ENCODE data around the gene CLCN2. TPM values are rescaled to one million over a fixed set of nuclear protein-coding genes. Genes with fewer than 3 reads are reported as not detected.

Gene CLCN2
- total RNA-seq, 4 donors from 2014 or later, result 1.7 to 6.0 (median 4.0) TPM

- no peak overlapping the region for H3K4me3 ChIP-seq (ENCODE audit: low read depth, poor library complexity, severe bottlenecking)
- TF ChIP-seq, protein P1, sequence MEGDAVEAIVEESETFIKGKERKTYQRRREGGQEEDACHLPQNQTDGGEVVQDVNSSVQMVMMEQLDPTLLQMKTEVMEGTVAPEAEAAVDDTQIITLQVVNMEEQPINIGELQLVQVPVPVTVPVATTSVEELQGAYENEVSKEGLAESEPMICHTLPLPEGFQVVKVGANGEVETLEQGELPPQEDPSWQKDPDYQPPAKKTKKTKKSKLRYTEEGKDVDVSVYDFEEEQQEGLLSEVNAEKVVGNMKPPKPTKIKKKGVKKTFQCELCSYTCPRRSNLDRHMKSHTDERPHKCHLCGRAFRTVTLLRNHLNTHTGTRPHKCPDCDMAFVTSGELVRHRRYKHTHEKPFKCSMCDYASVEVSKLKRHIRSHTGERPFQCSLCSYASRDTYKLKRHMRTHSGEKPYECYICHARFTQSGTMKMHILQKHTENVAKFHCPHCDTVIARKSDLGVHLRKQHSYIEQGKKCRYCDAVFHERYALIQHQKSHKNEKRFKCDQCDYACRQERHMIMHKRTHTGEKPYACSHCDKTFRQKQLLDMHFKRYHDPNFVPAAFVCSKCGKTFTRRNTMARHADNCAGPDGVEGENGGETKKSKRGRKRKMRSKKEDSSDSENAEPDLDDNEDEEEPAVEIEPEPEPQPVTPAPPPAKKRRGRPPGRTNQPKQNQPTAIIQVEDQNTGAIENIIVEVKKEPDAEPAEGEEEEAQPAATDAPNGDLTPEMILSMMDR (IDR thresholded peaks at IDR 0.05), result no peak
- TF ChIP-seq POLR2A (IDR thresholded peaks at IDR 0.05), result no peak
- no peak for DNase-seq (ENCODE audit: low spot score in 2 of 2)
- intact Hi-C loops (cut with DNase I; ENCODE audit: low total_unique reads), result no loop called here
- WGBS, 2 donors, result 70 to 73% methylated on average over 12 of the region's 12 CpGs
Observed at GRCh38 chr3:184347321-184348056, 13.9 kb downstream of the CLCN2 start.

- intact Hi-C loops (cut with DNase I; ENCODE audit: low total_unique reads), result no loop called here
- TF ChIP-seq POLR2A (IDR thresholded peaks at IDR 0.05), result no peak
- TF ChIP-seq, protein P1 (IDR thresholded peaks at IDR 0.05), result no peak
- DNase-seq (ENCODE audit: low spot score in 2 of 2), result no peak
- no peak overlapping the region for H3K4me3 ChIP-seq (ENCODE audit: low read depth, poor library complexity, severe bottlenecking)
- WGBS, 2 donors, result 91 to 96% methylated on average over 13 to 20 of the region's 20 CpGs
Observed at GRCh38 chr3:184346480-184347190, 14.8 kb downstream of the CLCN2 start.

DNA sequence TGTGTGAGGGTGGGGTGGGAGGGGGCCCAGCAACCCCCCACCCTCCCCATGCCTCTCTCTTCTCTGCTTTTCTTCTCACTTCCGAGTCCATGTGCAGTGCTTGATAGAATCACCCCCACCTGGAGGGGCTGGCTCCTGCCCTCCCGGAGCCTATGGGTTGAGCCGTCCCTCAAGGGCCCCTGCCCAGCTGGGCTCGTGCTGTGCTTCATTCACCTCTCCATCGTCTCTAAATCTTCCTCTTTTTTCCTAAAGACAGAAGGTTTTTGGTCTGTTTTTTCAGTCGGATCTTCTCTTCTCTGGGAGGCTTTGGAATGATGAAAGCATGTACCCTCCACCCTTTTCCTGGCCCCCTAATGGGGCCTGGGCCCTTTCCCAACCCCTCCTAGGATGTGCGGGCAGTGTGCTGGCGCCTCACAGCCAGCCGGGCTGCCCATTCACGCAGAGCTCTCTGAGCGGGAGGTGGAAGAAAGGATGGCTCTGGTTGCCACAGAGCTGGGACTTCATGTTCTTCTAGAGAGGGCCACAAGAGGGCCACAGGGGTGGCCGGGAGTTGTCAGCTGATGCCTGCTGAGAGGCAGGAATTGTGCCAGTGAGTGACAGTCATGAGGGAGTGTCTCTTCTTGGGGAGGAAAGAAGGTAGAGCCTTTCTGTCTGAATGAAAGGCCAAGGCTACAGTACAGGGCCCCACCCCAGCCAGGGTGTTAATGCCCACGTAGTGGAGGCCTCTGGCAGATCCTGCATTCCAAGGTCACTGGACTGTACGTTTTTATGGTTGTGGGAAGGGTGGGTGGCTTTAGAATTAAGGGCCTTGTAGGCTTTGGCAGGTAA, 15.9 kb downstream of the CLCN2 start:
- no peak overlapping the region for H3K4me3 ChIP-seq (ENCODE audit: low read depth, poor library complexity, severe bottlenecking)
- no peak for TF ChIP-seq POLR2A (IDR thresholded peaks at IDR 0.05)
- TF ChIP-seq, protein P1 (IDR thresholded peaks at IDR 0.05), result no peak
- WGBS, 2 donors, result 38 to 40% methylated on average over 14 of the region's 14 CpGs
- intact Hi-C loops (cut with DNase I; ENCODE audit: low total_unique reads), result no loop called here
- peak; percentile 83 to 93 for DNase-seq (ENCODE audit: low spot score in 2 of 2)

GRCh38 chr3:184344579-184345316, 16.7 kb downstream of the CLCN2 start:
- WGBS, 2 donors, result 71 to 83% methylated on average over 16 to 21 of the region's 24 CpGs
- TF ChIP-seq POLR2A (IDR thresholded peaks at IDR 0.05), result no peak
- TF ChIP-seq, protein P1 (IDR thresholded peaks at IDR 0.05), result no peak
- intact Hi-C loops (cut with DNase I; ENCODE audit: low total_unique reads), result no loop called here
- no peak for DNase-seq (ENCODE audit: low spot score in 2 of 2)
- H3K4me3 ChIP-seq (ENCODE audit: low read depth, poor library complexity, severe bottlenecking), result no peak overlapping the region

DNA sequence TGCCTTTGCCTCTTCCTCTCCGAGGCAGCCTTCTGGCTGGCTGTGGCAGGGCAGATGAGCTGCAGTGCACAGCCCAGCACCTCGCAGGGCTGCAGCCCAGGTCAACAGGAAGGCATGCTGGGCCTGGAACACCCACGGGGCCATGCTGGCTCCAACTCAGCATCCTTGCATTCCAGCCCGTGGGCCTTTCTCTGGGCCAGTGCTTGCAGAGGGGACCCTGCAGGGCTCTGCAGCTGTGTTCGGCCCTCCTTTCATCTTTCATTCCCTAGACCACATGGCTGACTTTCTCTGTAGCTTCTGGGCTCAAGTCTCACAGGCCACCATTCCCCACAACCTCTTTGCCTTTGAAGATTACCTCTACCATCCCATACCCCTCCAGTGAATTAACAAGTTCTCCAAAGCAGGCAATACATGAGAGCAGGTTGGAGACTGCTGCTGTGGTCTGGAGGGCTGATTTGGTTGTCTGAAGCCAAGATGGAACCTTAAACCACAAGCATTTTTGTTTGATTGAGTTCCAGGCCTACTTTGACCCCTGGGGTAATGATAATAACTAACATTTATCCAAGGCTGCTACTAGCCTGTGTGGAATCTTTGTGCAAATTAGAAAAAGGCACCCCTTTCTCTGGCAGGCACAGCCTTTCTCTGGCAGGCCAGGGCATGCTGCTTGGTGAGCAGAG, 18.1 kb downstream of the CLCN2 start:
- TF ChIP-seq, protein P1 (IDR thresholded peaks at IDR 0.05), result no peak
- no peak for TF ChIP-seq POLR2A (IDR thresholded peaks at IDR 0.05)
- WGBS, 2 donors, result 67 to 79% methylated on average over 4 to 5 of the region's 5 CpGs
- no peak overlapping the region for H3K4me3 ChIP-seq (ENCODE audit: low read depth, poor library complexity, severe bottlenecking)
- intact Hi-C loops (cut with DNase I; ENCODE audit: low total_unique reads), result no loop called here
- no peak for DNase-seq (ENCODE audit: low spot score in 2 of 2)
